Heart left ventricle (tissue), 13 donors: ENCODE data around the gene VRK2.

Source experiments
- POLR2A ChIP-seq, 2 donors: fragments of 450-650 bp; IDR thresholded peaks; one replicate each; pipeline ENCODE4 v1.6.1; 2017; ENCODE audit warnings: antibody characterized with exemption in 2 of 2, mild to moderate bottlenecking in 2 of 2, moderate library complexity in 2 of 2
- TF ChIP-seq, protein P1 (sequence below), 12 donors: fragments of 200-600 bp; sonication (generic) in 4 of 12; IDR thresholded peaks; one replicate each; pipeline versions ENCODE4 v1.5.0 to v1.8.0; 2018 to 2022; ENCODE audit warnings: antibody characterized with exemption in 12 of 12, mild to moderate bottlenecking in 5 of 12
- donor health status: ischemic (EF 13 %, LVEDD 7.1; RV severe dilation, severe dysfunction).
- donor health status: DM: no; HTN: yes; CAD: no.
- donor health status: DM: no; HTN: no; CAD: no.
- donor health status: ischemic (EF 25% LVEDD 6.9; RV normal size, moderate dysfunction).
- donor health status: ischemic (EF 25% LVEDD 5.7; RV mildly dilated, moderate dysfunction).
- donor health status: ischemic (EF 35%, LVEDD 5.7; RV mildly dilated, moderate dysfunction).
- donor health status: nonischemic (EF 11% LVEDD 7.7; RV severe dilation, severe dysfunction).
- donor health status: DM: yes; HTN: yes; CAD: no.
- donor health status: PGD.
- donor health status: ischemic (EF 29% LVEDD 5.4; RV normal size, mild dysfunction).
- donor health status: nonischemic (EF 23%, LVEDD 6.1; RV moderate dilation, normal function).

GRCh38 chr2:58156780-58157179 is 110.2 kb downstream of the VRK2 start:
- TF ChIP-seq, protein P1, sequence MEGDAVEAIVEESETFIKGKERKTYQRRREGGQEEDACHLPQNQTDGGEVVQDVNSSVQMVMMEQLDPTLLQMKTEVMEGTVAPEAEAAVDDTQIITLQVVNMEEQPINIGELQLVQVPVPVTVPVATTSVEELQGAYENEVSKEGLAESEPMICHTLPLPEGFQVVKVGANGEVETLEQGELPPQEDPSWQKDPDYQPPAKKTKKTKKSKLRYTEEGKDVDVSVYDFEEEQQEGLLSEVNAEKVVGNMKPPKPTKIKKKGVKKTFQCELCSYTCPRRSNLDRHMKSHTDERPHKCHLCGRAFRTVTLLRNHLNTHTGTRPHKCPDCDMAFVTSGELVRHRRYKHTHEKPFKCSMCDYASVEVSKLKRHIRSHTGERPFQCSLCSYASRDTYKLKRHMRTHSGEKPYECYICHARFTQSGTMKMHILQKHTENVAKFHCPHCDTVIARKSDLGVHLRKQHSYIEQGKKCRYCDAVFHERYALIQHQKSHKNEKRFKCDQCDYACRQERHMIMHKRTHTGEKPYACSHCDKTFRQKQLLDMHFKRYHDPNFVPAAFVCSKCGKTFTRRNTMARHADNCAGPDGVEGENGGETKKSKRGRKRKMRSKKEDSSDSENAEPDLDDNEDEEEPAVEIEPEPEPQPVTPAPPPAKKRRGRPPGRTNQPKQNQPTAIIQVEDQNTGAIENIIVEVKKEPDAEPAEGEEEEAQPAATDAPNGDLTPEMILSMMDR (IDR thresholded peaks at IDR 0.05), result no peak
- no peak for TF ChIP-seq POLR2A (IDR thresholded peaks at IDR 0.05)
